ENCODE data around the gene MMP17. TPM values are rescaled to one million over a fixed set of nuclear protein-coding genes. Genes with fewer than 3 reads are reported as not detected.

The MMP17 gene
- total RNA-seq, 1 experiment from 2014 or later = 42.6 TPM

DNA sequence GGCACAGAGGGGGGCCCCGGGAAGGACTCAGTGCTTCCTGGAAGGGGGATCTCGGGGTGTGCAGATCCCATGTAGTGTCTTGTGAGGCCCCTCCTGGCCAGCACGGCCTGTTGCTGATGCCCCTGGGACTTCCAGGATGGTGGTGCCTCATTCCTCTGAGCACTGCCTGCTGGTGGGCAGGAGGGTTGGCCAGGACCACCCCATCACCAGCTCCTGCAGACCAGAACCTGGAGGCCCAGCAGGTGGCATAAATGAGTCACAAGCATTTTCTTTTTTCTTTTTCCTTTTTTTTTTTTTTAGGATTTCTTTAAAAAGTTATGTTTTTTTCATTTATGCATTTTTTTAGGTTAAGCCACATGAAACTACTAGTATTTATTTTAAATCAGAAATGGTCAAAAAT lies 8.0 kb downstream of the MMP17 start:
- DNase-seq (ENCODE audit: low read depth, low spot score) = no peak
- in situ Hi-C loops (cut with HindIII; ENCODE audit: low pct_unique_long_range_greater_than_20kb, low sequenced_read_pairs) = no loop called here

DNA sequence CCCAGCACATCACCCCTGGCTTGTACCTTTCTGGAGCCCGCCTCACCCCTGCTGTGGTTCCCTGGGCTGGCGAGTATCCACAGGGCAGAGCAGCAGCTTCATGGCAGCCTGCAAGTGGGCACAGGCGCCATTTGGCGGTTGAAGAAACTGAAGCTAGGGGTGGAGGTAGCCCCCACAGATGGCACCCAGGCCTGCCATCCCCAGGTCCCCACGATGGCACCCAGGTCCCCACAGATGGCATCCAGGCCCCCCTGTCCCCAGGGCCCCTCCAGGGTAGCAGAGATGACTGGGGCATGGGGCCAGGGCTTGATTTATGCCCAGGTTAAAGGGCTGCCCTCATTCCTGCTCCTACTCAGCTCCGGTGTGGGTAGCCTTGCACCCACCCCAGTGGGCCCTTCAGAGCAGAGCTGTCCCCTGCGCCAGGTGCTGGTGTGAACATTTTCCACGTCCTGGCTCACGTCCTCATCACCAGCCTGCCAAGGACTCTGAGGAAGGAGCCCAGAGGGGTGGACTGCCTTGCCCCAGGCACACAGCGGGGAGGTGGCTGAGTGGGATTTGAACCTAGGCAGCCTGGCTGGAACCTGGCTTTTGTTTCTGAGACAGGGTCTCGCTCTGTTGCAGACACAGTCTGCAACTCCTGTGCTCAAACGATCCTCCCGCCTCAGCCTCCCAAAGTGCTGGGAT lies 8.7 kb downstream of the MMP17 start:
- in situ Hi-C loops (cut with HindIII; ENCODE audit: low pct_unique_long_range_greater_than_20kb, low sequenced_read_pairs) = no loop called here
- no peak for DNase-seq (ENCODE audit: low read depth, low spot score)

GRCh38 chr12:131840643-131841416 lies 12.6 kb downstream of the MMP17 start:
- in situ Hi-C loops (cut with HindIII; ENCODE audit: low pct_unique_long_range_greater_than_20kb, low sequenced_read_pairs) = no loop called here
- DNase-seq (ENCODE audit: low read depth, low spot score) = no peak

- no peak for DNase-seq (ENCODE audit: low read depth, low spot score)
- in situ Hi-C loops (cut with HindIII; ENCODE audit: low pct_unique_long_range_greater_than_20kb, low sequenced_read_pairs) = no loop called here
These were observed 13.4 kb downstream of the MMP17 start for GRCh38 chr12:131841547-131841946.

DNA sequence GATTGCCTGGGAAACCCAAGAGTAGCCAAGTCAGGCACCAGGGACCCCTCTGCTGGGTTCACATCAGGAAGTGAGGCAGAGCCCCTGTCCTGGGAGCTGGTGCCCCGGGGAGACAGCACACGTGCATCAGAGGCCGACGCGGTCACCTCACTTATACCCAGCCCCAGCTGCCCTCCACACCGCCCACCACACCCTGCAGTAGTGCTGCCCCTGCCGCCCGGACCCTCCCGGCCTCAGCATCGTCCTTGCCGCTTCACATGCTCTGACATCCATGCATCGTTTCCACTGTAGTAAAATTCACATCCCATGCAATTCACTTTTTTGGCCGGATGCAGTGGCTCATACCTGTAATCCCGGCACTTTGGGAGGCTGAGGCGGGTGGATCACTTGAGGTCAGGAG lies 14.0 kb downstream of the MMP17 start:
- in situ Hi-C loops (cut with HindIII; ENCODE audit: low pct_unique_long_range_greater_than_20kb, low sequenced_read_pairs) = no loop called here
- DNase-seq (ENCODE audit: low read depth, low spot score) = no peak

GRCh38 chr12:131843527-131843926 lies 15.3 kb downstream of the MMP17 start:
- in situ Hi-C loops (cut with HindIII; ENCODE audit: low pct_unique_long_range_greater_than_20kb, low sequenced_read_pairs) = no loop called here
- no peak for DNase-seq (ENCODE audit: low read depth, low spot score)

DNA sequence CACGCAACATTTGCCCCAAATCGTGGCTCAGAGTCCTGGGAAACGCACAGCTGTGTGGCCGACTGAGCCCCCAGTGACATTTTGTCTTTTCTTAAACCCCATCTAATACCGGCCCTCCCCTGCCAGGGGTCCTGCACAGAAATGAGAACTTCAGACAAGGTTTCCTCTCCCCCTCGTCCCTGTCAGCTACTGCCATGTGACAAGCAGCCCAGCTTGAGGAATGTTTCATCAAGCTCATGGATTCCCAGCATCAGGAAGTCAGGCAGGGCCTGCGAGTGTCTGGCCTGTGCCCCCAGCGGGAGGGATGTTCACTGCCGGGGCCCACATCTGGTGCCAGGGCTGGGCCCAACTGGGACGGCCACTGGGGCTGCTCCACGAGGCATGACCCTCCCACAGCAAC lies 15.9 kb downstream of the MMP17 start:
- no peak for DNase-seq (ENCODE audit: low read depth, low spot score)
- in situ Hi-C loops (cut with HindIII; ENCODE audit: low pct_unique_long_range_greater_than_20kb, low sequenced_read_pairs) = no loop called here

GRCh38 chr12:131844656-131845055 lies 16.5 kb downstream of the MMP17 start:
- DNase-seq (ENCODE audit: low read depth, low spot score) = no peak
- in situ Hi-C loops (cut with HindIII; ENCODE audit: low pct_unique_long_range_greater_than_20kb, low sequenced_read_pairs) = no loop called here

DNA sequence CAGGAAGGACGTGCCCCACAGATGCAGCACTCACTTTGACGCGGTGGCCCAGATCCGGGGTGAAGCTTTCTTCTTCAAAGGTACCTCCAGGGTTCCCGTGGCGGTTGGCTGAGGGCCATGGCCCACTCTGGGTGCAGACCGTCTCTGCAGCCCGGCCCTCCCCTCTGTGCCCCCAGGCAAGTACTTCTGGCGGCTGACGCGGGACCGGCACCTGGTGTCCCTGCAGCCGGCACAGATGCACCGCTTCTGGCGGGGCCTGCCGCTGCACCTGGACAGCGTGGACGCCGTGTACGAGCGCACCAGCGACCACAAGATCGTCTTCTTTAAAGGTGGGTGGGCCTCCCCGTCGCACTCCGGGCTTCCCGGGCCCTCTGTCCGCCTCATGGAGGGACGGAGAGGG lies 16.9 kb downstream of the MMP17 start:
- in situ Hi-C loops (cut with HindIII; ENCODE audit: low pct_unique_long_range_greater_than_20kb, low sequenced_read_pairs) = no loop called here
- no peak for DNase-seq (ENCODE audit: low read depth, low spot score)

GRCh38 chr12:131847456-131847855 lies 19.3 kb downstream of the MMP17 start:
- in situ Hi-C loops (cut with HindIII; ENCODE audit: low pct_unique_long_range_greater_than_20kb, low sequenced_read_pairs) = no loop called here
- no peak for DNase-seq (ENCODE audit: low read depth, low spot score)

GRCh38 chr12:131848753-131849152 lies 20.6 kb downstream of the MMP17 start:
- in situ Hi-C loops (cut with HindIII; ENCODE audit: low pct_unique_long_range_greater_than_20kb, low sequenced_read_pairs) = no loop called here
- DNase-seq (ENCODE audit: low read depth, low spot score) = no peak

- in situ Hi-C loops (cut with HindIII; ENCODE audit: low pct_unique_long_range_greater_than_20kb, low sequenced_read_pairs) = no loop called here
These were observed 21.7 kb downstream of the MMP17 start for GRCh38 chr12:131849700-131850553.

GRCh38 chr12:131850856-131851559 lies 22.8 kb downstream of the MMP17 start:
- no peak for DNase-seq (ENCODE audit: low read depth, low spot score)
- in situ Hi-C loops (cut with HindIII; ENCODE audit: low pct_unique_long_range_greater_than_20kb, low sequenced_read_pairs) = no loop called here

More at GRCh38 chr12:131849700-131850553, 21.7 kb downstream of the MMP17 start:
- no peak for DNase-seq (ENCODE audit: low read depth, low spot score)

- in situ Hi-C loops (cut with HindIII; ENCODE audit: low pct_unique_long_range_greater_than_20kb, low sequenced_read_pairs) = no loop called here
- DNase-seq (ENCODE audit: low read depth, low spot score) = no peak
These were observed 23.8 kb downstream of the MMP17 start for GRCh38 chr12:131851741-131852550.

- no peak for DNase-seq (ENCODE audit: low read depth, low spot score)
- in situ Hi-C loops (cut with HindIII; ENCODE audit: low pct_unique_long_range_greater_than_20kb, low sequenced_read_pairs) = no loop called here
These were observed 24.5 kb downstream of the MMP17 start for GRCh38 chr12:131852551-131853299.

Data from SK-MEL-5 (cell line).